ENCODE measurements around the gene PHF21A.
A peak's percentile ranks its signal among the peaks of the same experiment; 100 is the strongest.

The PHF21A gene

GRCh38 chr11:46121301-46121723, at the start of gene PHF21A:
TSS of gene PHF21A (minus strand) at chr11:46121454. CDS start at chr11:46084219, 37,235 bp downstream.
- TF ChIP-seq, protein P1, sequence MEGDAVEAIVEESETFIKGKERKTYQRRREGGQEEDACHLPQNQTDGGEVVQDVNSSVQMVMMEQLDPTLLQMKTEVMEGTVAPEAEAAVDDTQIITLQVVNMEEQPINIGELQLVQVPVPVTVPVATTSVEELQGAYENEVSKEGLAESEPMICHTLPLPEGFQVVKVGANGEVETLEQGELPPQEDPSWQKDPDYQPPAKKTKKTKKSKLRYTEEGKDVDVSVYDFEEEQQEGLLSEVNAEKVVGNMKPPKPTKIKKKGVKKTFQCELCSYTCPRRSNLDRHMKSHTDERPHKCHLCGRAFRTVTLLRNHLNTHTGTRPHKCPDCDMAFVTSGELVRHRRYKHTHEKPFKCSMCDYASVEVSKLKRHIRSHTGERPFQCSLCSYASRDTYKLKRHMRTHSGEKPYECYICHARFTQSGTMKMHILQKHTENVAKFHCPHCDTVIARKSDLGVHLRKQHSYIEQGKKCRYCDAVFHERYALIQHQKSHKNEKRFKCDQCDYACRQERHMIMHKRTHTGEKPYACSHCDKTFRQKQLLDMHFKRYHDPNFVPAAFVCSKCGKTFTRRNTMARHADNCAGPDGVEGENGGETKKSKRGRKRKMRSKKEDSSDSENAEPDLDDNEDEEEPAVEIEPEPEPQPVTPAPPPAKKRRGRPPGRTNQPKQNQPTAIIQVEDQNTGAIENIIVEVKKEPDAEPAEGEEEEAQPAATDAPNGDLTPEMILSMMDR (conservative IDR thresholded peaks at IDR 0.05; ENCODE audit: low read depth) = no peak
- ChIA-PET POLR2A (ENCODE audit: low non-redundant PET) (interaction anchor here (0.6 kb wide), 2 partner anchors 110 to 117 kb away, joined by 4 read pairs; no protein-coding TSS in a partner anchor), CTCF (no interaction called here)
- peak within 1 kb of the TSS; percentile 99 for H3K27ac ChIP-seq
- peak; percentile 81 for DNase-seq (ENCODE audit: low spot score)

GRCh38 chr11:46170797-46171196, 49.5 kb upstream of the PHF21A start:
- ChIA-PET CTCF (no interaction called here), POLR2A (ENCODE audit: low non-redundant PET) (no interaction called here)
- TF ChIP-seq, protein P1 (conservative IDR thresholded peaks at IDR 0.05; ENCODE audit: low read depth) = no peak
- no peak for DNase-seq (ENCODE audit: low spot score)
- no peak overlapping the region for H3K27ac ChIP-seq

DNA sequence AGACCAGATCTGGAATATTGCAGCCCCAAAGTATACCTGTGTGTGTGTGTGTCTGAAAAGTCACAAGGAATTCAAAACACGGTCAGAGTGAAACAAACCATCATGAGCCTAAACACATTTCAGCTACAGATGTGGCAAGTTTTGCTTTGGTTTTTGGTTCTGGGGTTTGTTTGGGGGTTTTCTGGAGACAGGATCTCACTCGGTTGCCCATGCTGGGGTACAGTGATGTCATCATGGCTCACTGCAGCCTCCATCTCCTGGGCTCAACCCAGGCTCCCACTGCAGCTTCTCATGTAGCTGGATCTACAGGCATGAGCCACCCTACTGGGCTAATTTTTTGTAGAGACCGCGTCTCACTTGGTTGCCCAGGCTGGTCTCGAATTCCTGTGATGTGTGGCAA, 41.4 kb upstream of the PHF21A start:
- H3K27ac ChIP-seq = no peak overlapping the region
- POLR2A ChIA-PET (ENCODE audit: low non-redundant PET) = no interaction called here
- DNase-seq (ENCODE audit: low spot score) = no peak
- CTCF ChIA-PET = no interaction called here
- TF ChIP-seq, protein P1 (conservative IDR thresholded peaks at IDR 0.05; ENCODE audit: low read depth) = no peak

- TF ChIP-seq, protein P1 (conservative IDR thresholded peaks at IDR 0.05; ENCODE audit: low read depth) = no peak
- no peak overlapping the region for H3K27ac ChIP-seq
- DNase-seq (ENCODE audit: low spot score) = no peak
- POLR2A ChIA-PET (ENCODE audit: low non-redundant PET) = no interaction called here
- CTCF ChIA-PET = no interaction called here
Observed at GRCh38 chr11:46161201-46161600, 39.9 kb upstream of the PHF21A start.

GRCh38 chr11:46160100-46160499, 38.8 kb upstream of the PHF21A start:
- DNase-seq (ENCODE audit: low spot score) = no peak
- TF ChIP-seq, protein P1 (conservative IDR thresholded peaks at IDR 0.05; ENCODE audit: low read depth) = no peak
- POLR2A ChIA-PET (ENCODE audit: low non-redundant PET) = no interaction called here
- H3K27ac ChIP-seq = peak overlapping the region; percentile 73
- CTCF ChIA-PET = interaction anchor here (0.6 to 0.7 kb wide), 2 partner anchors 15 to 338 kb away, joined by 3 read pairs; no protein-coding TSS in a partner anchor

GRCh38 chr11:46159680-46160079, 38.4 kb upstream of the PHF21A start:
- POLR2A ChIA-PET (ENCODE audit: low non-redundant PET) = no interaction called here
- CTCF ChIA-PET = interaction anchor here (0.6 to 0.7 kb wide), 3 partner anchors 15 to 1224 kb away, joined by 3 read pairs; no protein-coding TSS in a partner anchor
- peak overlapping the region; percentile 73 for H3K27ac ChIP-seq
- peak; percentile 82 for DNase-seq (ENCODE audit: low spot score)
- TF ChIP-seq, protein P1 (conservative IDR thresholded peaks at IDR 0.05; ENCODE audit: low read depth) = no peak

All from RWPE1 (cell line).